ENCODE measurements around the gene SWSAP1. TPM values are rescaled to one million over a fixed set of nuclear protein-coding genes. Genes with fewer than 3 reads are reported as not detected.

SWSAP1 gene
- total and polyA plus RNA-seq, 3 experiments from 2014 or later = 2.1 to 7.0 (median 2.2) TPM

DNA sequence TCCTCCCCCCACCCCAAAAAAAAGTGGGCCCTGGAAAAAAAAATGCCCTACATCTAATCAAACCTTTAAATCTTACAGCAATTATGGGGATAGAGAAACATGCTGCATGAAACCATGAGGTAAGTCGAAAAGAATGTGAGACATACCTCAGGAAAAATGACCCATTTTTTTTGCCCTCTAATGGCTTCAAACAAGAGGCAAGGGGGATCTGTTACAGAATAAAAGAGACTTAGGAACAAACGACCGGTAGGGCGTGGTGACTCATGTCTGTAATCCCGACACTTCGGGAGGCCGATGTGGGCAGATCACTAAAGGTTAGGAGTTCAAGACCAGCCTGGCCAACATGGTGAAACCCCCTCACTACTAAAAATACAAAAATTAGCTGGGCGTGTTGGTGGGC is 36.2 kb downstream of the SWSAP1 start:
- Mint-ChIP-seq H3K27me3 (peaks cover 3 to 23% of the 10 kb centered on the region in 2 donors), H3K4me1 (no peaks in the 10 kb centered on the region), H3K4me3 (no peak overlapping the region), H3K9me3 (no peaks in the 10 kb centered on the region), H3K36me3 (no peaks in the 10 kb centered on the region), H3K27ac (no peak overlapping the region)
- ChIA-PET CTCF (no interaction called here), POLR2A (no interaction called here)
- no peak for DNase-seq
- no peak overlapping the region for H3K27ac ChIP-seq (ENCODE audit: low read depth, low read length)
- peaks cover 8% of the 10 kb centered on the region for H3K27me3 ChIP-seq (ENCODE audit: insufficient read depth, low read length, poor library complexity, severe bottlenecking)
- no peaks in the 10 kb centered on the region for H3K4me1 ChIP-seq (ENCODE audit: insufficient read depth, low read length)
- no peaks in the 10 kb centered on the region for H3K9me3 ChIP-seq (ENCODE audit: low read length)
- no peaks in the 10 kb centered on the region for H3K36me3 ChIP-seq (ENCODE audit: insufficient read depth, low read length)
- no peak overlapping the region for H3K4me3 ChIP-seq (ENCODE audit: low read length)

DNA sequence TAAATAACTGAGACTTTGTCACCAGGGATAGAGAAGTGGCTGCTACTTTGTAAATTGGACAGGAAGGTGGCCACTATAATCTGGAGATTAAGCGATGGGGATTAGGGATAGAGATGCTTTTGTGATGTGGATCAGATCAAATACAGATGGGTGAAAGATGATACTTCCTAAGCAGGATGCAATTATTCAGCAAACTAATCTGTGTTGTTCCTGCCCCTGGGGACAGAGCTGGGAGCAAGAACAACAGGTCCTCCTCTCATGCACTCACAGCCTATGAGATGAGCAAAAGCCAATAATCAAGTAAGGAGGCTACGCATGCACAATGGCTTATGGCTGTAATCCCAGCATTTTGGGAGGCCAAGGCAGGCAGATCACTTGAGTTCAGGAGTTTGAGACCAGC is 40.1 kb downstream of the SWSAP1 start:
- Histone ChIP-seq H3K27me3 (ENCODE audit: insufficient read depth, low read length, poor library complexity, severe bottlenecking) (no peaks in the 10 kb centered on the region), H3K4me1 (ENCODE audit: insufficient read depth, low read length) (no peaks in the 10 kb centered on the region), H3K27ac (ENCODE audit: low read depth, low read length) (no peak overlapping the region), H3K9me3 (ENCODE audit: low read length) (no peaks in the 10 kb centered on the region), H3K4me3 (ENCODE audit: low read length) (no peak overlapping the region), H3K36me3 (ENCODE audit: insufficient read depth, low read length) (no peaks in the 10 kb centered on the region)
- H3K4me3 Mint-ChIP-seq = no peak overlapping the region
- peaks cover 4 to 12% (median 4%) of the 10 kb centered on the region in 3 donors for H3K4me1 Mint-ChIP-seq
- POLR2A ChIA-PET = no interaction called here
- H3K36me3 Mint-ChIP-seq = no peaks in the 10 kb centered on the region
- no peak overlapping the region for H3K27ac Mint-ChIP-seq
- H3K27me3 Mint-ChIP-seq = peaks cover 13 to 37% of the 10 kb centered on the region in 2 donors
- CTCF ChIA-PET = no interaction called here
- H3K9me3 Mint-ChIP-seq = no peaks in the 10 kb centered on the region
- DNase-seq = no peak

- no peak for DNase-seq
- H3K36me3 Mint-ChIP-seq = no peaks in the 10 kb centered on the region
- H3K27ac Mint-ChIP-seq = peak overlapping the region in 1 of 8 donors; percentile 58
- Histone ChIP-seq H3K27ac (ENCODE audit: low read depth, low read length) (no peak overlapping the region), H3K27me3 (ENCODE audit: insufficient read depth, low read length, poor library complexity, severe bottlenecking) (peaks cover 18% of the 10 kb centered on the region), H3K4me1 (ENCODE audit: insufficient read depth, low read length) (peaks cover 14% of the 10 kb centered on the region), H3K9me3 (ENCODE audit: low read length) (no peaks in the 10 kb centered on the region), H3K4me3 (ENCODE audit: low read length) (no peak overlapping the region), H3K36me3 (ENCODE audit: insufficient read depth, low read length) (no peaks in the 10 kb centered on the region)
- peaks cover 16 to 27% (median 17%) of the 10 kb centered on the region in 3 donors for H3K4me1 Mint-ChIP-seq
- ChIA-PET CTCF (no interaction called here), POLR2A (no interaction called here)
- peaks cover 25 to 44% of the 10 kb centered on the region in 2 donors for H3K27me3 Mint-ChIP-seq
- H3K4me3 Mint-ChIP-seq = no peak overlapping the region
- H3K9me3 Mint-ChIP-seq = no peaks in the 10 kb centered on the region
Measured at GRCh38 chr19:11416346-11417052, 42.0 kb downstream of the SWSAP1 start.

DNA sequence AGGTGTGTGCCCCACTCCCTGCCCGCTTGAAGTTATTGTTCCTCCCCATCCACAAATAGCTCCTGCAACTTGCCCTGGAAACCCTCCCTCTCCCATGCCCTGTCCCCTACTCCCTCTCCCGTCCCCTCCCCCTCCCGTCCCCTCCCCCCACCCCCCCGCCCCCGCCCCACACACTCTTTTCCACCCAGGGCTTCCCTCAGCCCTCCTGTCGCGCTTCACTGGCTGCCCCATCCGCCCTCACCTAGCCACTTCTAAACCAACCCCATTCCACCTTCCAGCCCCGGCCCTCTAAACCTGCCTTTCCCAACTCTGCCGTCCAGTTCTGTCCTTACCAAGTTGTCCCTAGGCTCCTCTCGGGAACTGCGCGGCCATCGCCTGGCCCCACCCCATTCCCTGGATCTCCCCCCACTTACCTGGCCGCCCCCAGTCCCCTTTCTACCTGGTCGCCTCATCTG is 43.7 kb downstream of the SWSAP1 start:
- Histone ChIP-seq H3K27ac (ENCODE audit: low read depth, low read length) (no peak overlapping the region), H3K4me1 (ENCODE audit: insufficient read depth, low read length) (peaks cover 30% of the 10 kb centered on the region)

GRCh38 chr19:11418549-11419506 is 44.4 kb downstream of the SWSAP1 start, which contains the start of gene RGL3:
Gene RGL3 (minus strand): TSS chr19:11419314. CDS start chr19:11419278, 36 bp downstream.
- peaks cover 32 to 50% (median 37%) of the 10 kb centered on the region in 3 donors for H3K4me1 Mint-ChIP-seq
- H3K9me3 Mint-ChIP-seq = no peaks in the 10 kb centered on the region
- peaks cover 37% of the 10 kb centered on the region for H3K4me1 ChIP-seq (ENCODE audit: insufficient read depth, low read length)
- ChIA-PET CTCF (interaction anchor here (1.0 to 1.2 kb wide), 2 partner anchors 12 to 63 kb away, joined by 3 read pairs; no protein-coding TSS in a partner anchor), POLR2A (interaction anchor here (0.5 to 0.8 kb wide), 2 partner anchors 44 to 78 kb away, joined by 6 read pairs; no protein-coding TSS in a partner anchor)
- H3K4me3 ChIP-seq (ENCODE audit: low read length) = no peak within 1 kb of the TSS
- H3K27ac Mint-ChIP-seq = peak within 1 kb of the TSS in 2 of 8 donors; percentile 43 to 82
- peaks cover 42 to 60% of the 10 kb centered on the region in 2 donors for H3K27me3 Mint-ChIP-seq
- H3K36me3 ChIP-seq (ENCODE audit: insufficient read depth, low read length) = no peaks in the 10 kb centered on the region
- peak within 1 kb of the TSS in 4 of 7 donors; percentile 19 to 74 (median 58) for H3K4me3 Mint-ChIP-seq
- peaks cover 36% of the 10 kb centered on the region for H3K27me3 ChIP-seq (ENCODE audit: insufficient read depth, low read length, poor library complexity, severe bottlenecking)
- H3K27ac ChIP-seq (ENCODE audit: low read depth, low read length) = no peak within 1 kb of the TSS
- H3K9me3 ChIP-seq (ENCODE audit: low read length) = no peaks in the 10 kb centered on the region
- H3K36me3 Mint-ChIP-seq = no peaks in the 10 kb centered on the region
- DNase-seq = no peak

More for the DNA sequence above, 43.7 kb downstream of the SWSAP1 start:
- DNase-seq = no peak
- Histone ChIP-seq H3K9me3 (ENCODE audit: low read length) (no peaks in the 10 kb centered on the region), H3K36me3 (ENCODE audit: insufficient read depth, low read length) (no peaks in the 10 kb centered on the region), H3K27me3 (ENCODE audit: insufficient read depth, low read length, poor library complexity, severe bottlenecking) (peaks cover 32% of the 10 kb centered on the region), H3K4me3 (ENCODE audit: low read length) (no peak overlapping the region)
- peaks cover 35 to 53% of the 10 kb centered on the region in 2 donors for H3K27me3 Mint-ChIP-seq
- no peak overlapping the region for H3K27ac Mint-ChIP-seq
- H3K4me3 Mint-ChIP-seq = peak overlapping the region in 1 of 7 donors; percentile 54
- no peaks in the 10 kb centered on the region for H3K9me3 Mint-ChIP-seq
- ChIA-PET CTCF (interaction anchor here (1.0 kb wide), 1 partner anchor 11 kb away, joined by 3 read pairs; no protein-coding TSS in a partner anchor), POLR2A (interaction anchor here (0.5 kb wide), 1 partner anchor 77 kb away, joined by 6 read pairs; no protein-coding TSS in a partner anchor)
- no peaks in the 10 kb centered on the region for H3K36me3 Mint-ChIP-seq
- peaks cover 27 to 43% (median 30%) of the 10 kb centered on the region in 3 donors for H3K4me1 Mint-ChIP-seq

GRCh38 chr19:11420429-11421370 is 46.2 kb downstream of the SWSAP1 start:
- Mint-ChIP-seq H3K36me3 (no peaks in the 10 kb centered on the region), H3K27me3 (peaks cover 46 to 63% of the 10 kb centered on the region in 2 donors)

More at GRCh38 chr19:11420429-11421370, 46.2 kb downstream of the SWSAP1 start:
- peak overlapping the region; percentile 43 to 88 (median 79) for H3K4me3 Mint-ChIP-seq
- peaks cover 36% of the 10 kb centered on the region for H3K27me3 ChIP-seq (ENCODE audit: insufficient read depth, low read length, poor library complexity, severe bottlenecking)
- POLR2A ChIA-PET = interaction anchor here (0.6 to 0.8 kb wide), 3 partner anchors 15 to 1637 kb away, joined by 3 to 4 read pairs (median 3); partner anchors contain the start of gene PRKCSH
- H3K4me3 ChIP-seq (ENCODE audit: low read length) = no peak overlapping the region
- H3K4me1 ChIP-seq (ENCODE audit: insufficient read depth, low read length) = peaks cover 37% of the 10 kb centered on the region
- H3K36me3 ChIP-seq (ENCODE audit: insufficient read depth, low read length) = no peaks in the 10 kb centered on the region
- H3K4me1 Mint-ChIP-seq = peaks cover 32 to 51% (median 37%) of the 10 kb centered on the region in 3 donors
- CTCF ChIA-PET = interaction anchor here (0.7 to 2.0 kb wide), 4 partner anchors 15 to 47 kb away, joined by 3 to 10 read pairs (median 4); partner anchors contain the start of genes ODAD3, PRKCSH and SWSAP1
- no peak for DNase-seq
- no peaks in the 10 kb centered on the region for H3K9me3 ChIP-seq (ENCODE audit: low read length)
- no peak overlapping the region for H3K27ac ChIP-seq (ENCODE audit: low read depth, low read length)
- no peaks in the 10 kb centered on the region for H3K9me3 Mint-ChIP-seq
- peak overlapping the region in 3 of 8 donors; percentile 9 to 67 (median 50) for H3K27ac Mint-ChIP-seq

Measured in CD8-positive, alpha-beta memory T cell (primary cell).